Measurements from ENCODE around the gene DDN.

DNA sequence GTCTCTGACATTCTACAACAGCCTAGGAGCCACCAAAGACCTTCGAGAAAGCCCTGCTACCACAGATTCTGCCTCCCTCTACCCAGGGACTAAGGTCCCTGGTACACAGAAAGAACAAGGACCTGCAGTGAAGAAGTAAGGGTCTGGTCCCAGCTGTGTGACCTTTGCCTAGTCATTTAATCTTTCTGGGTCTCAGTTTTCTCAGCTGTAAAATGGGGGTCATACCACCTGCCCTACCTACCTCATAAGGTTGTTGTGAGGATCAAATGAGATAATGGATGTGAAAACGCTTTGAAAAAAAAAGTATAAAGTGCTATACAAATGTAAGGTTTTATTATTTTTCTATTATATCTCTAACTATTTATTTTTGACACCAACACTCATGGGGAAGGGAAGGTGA is 24.6 kb upstream of the DDN start:
- TF ChIP-seq, protein P1, sequence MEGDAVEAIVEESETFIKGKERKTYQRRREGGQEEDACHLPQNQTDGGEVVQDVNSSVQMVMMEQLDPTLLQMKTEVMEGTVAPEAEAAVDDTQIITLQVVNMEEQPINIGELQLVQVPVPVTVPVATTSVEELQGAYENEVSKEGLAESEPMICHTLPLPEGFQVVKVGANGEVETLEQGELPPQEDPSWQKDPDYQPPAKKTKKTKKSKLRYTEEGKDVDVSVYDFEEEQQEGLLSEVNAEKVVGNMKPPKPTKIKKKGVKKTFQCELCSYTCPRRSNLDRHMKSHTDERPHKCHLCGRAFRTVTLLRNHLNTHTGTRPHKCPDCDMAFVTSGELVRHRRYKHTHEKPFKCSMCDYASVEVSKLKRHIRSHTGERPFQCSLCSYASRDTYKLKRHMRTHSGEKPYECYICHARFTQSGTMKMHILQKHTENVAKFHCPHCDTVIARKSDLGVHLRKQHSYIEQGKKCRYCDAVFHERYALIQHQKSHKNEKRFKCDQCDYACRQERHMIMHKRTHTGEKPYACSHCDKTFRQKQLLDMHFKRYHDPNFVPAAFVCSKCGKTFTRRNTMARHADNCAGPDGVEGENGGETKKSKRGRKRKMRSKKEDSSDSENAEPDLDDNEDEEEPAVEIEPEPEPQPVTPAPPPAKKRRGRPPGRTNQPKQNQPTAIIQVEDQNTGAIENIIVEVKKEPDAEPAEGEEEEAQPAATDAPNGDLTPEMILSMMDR (IDR thresholded peaks at IDR 0.05) = no peak
- no peak for TF ChIP-seq EZH2 (IDR thresholded peaks at IDR 0.05; ENCODE audit: borderline replicate concordance, insufficient read depth, low read depth, low read length, poor library complexity, severe bottlenecking)

Measured in B cell (primary cell).